H1 (cell line): ENCODE data around the gene C19orf53.

Source experiments
- CHD2 ChIP-seq: IDR thresholded peaks from 2 replicates; pipeline ENCODE4 v1.6.1; 2012; ENCODE audit warnings: low read length, improper control_type of control experiment
- CTCF ChIP-seq, 3 experiments: IDR thresholded peaks; 1 replicate in 2 of 3; 2 replicates in 1 of 3; pipeline versions ENCODE4 v1.5.1 to v1.6.1; 2011; ENCODE audit warnings: low read length in 3 of 3, mild to moderate bottlenecking in 3 of 3, inconsistent platforms in 2 of 3, low read depth in 1 of 3, moderate library complexity in 1 of 3; ENCODE audit not compliant: insufficient read depth in 1 of 3; ENCODE audit errors: control extremely low read depth in 1 of 3
- EGR1 ChIP-seq: IDR thresholded peaks from 2 replicates; pipeline ENCODE4 v1.6.1; 2011; ENCODE audit warnings: low read depth, low read length, borderline replicate concordance
- JUN ChIP-seq: IDR thresholded peaks from 2 replicates; pipeline ENCODE4 v1.6.1; 2011; ENCODE audit warnings: low read depth, mild to moderate bottlenecking, improper control_type of control experiment, low read length
- MAX ChIP-seq: IDR thresholded peaks from 2 replicates; pipeline ENCODE4 v1.6.1; 2012; ENCODE audit warnings: inconsistent platforms
- NRF1 ChIP-seq: IDR thresholded peaks from 2 replicates; pipeline ENCODE4 v1.6.1; 2011; ENCODE audit warnings: mild to moderate bottlenecking, low read depth, low read length, improper control_type of control experiment
- PHF8 ChIP-seq: fragments of 200-600 bp; sonication (generic); conservative IDR thresholded peaks from 2 replicates; pipeline ENCODE4 v1.7.1; 2012; ENCODE audit warnings: low read depth, mild to moderate bottlenecking, inconsistent platforms, low read length, moderate library complexity
- POLR2A ChIP-seq, 2 experiments: IDR thresholded peaks; 1 replicate in 1 of 2; 2 replicates in 1 of 2; pipeline ENCODE4 v1.6.1; 2011; ENCODE audit warnings: low read depth in 2 of 2, low read length in 2 of 2, mild to moderate bottlenecking in 2 of 2; ENCODE audit errors: control extremely low read depth in 1 of 2
- POLR2AphosphoS5 ChIP-seq: IDR thresholded peaks from 2 replicates; pipeline ENCODE4 v1.6.1; 2011; ENCODE audit warnings: low read depth, low read length
- RNF2 ChIP-seq: fragments of 200-900, 300-1000 bp; sonication (generic); IDR thresholded peaks from 2 replicates; pipeline ENCODE4 v1.7.1; 2016; ENCODE audit warnings: borderline replicate concordance, low read depth, mild to moderate bottlenecking, antibody characterized with exemption, low read length; ENCODE audit not compliant: poor library complexity, severe bottlenecking; ENCODE audit errors: missing control alignments
- SIN3A ChIP-seq, 2 experiments: IDR thresholded peaks in 1 of 2; conservative IDR thresholded peaks in 1 of 2; 2 replicates each; pipeline ENCODE4 v1.6.1; 2011 to 2012; ENCODE audit warnings: low read length in 2 of 2, improper control_type of control experiment in 1 of 2, low read depth in 1 of 2, mild to moderate bottlenecking in 1 of 2
- TAF1 ChIP-seq: IDR thresholded peaks from 2 replicates; pipeline ENCODE4 v1.6.1; 2011; ENCODE audit warnings: mild to moderate bottlenecking, low read depth, low read length
- ZNF274 ChIP-seq: IDR thresholded peaks from 2 replicates; pipeline ENCODE4 v1.7.0; 2012; ENCODE audit warnings: low read length, borderline replicate concordance; ENCODE audit errors: extremely low read depth
- TF ChIP-seq, protein P1 (sequence below): IDR thresholded peaks from 2 replicates; pipeline ENCODE4 v1.6.1; 2011; ENCODE audit warnings: low read length, improper control_type of control experiment

- TF ChIP-seq CTCF (IDR thresholded peaks at IDR 0.05; ENCODE audit: control extremely low read depth in 1 of 3, insufficient read depth in 1 of 3, low read depth in 1 of 3, low read length in 3 of 3) (no peak), EGR1 (no peak), POLR2A (IDR thresholded peaks at IDR 0.05; ENCODE audit: control extremely low read depth in 1 of 2, low read depth in 2 of 2, low read length in 2 of 2) (no peak), RNF2 (no peak), ZNF274 (no peak), POLR2AphosphoS5 (no peak), MAX (no peak), CHD2 (no peak), NRF1 (no peak), TAF1 (no peak; the same call in 1 of the 2 replicates), PHF8 (no peak), SIN3A (conservative IDR thresholded peaks at IDR 0.05 in 1 of 2, IDR thresholded peaks at IDR 0.05 in 1 of 2; ENCODE audit: low read depth in 1 of 2, low read length in 2 of 2) (no peak; a peak in 1 of 4 replicates), JUN (no peak)
- TF ChIP-seq, protein P1, sequence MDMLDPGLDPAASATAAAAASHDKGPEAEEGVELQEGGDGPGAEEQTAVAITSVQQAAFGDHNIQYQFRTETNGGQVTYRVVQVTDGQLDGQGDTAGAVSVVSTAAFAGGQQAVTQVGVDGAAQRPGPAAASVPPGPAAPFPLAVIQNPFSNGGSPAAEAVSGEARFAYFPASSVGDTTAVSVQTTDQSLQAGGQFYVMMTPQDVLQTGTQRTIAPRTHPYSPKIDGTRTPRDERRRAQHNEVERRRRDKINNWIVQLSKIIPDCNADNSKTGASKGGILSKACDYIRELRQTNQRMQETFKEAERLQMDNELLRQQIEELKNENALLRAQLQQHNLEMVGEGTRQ: no peak
These were observed 22.2 kb downstream of the C19orf53 start for GRCh38 chr19:13796301-13797057.
